OCI-LY7 (cell line): ENCODE measurements around the gene IQSEC1. TPM values are rescaled to one million over a fixed set of nuclear protein-coding genes. Genes with fewer than 3 reads are reported as not detected.

Source experiments
- BruUV-seq: library from RNA; stranded (reverse); fragments of 400-500 nt; replicated peaks from 2 replicates; lab custom pipeline; 2021; lab: Mats Ljungman, UMichigan
- CTCF ChIA-PET: fragments of 300-600 bp; sonication (Branson Sonifier 250); formaldehyde crosslinking; loops from one replicate; lab custom pipeline; 2022; ENCODE audit warnings: antibody characterized with exemption; ENCODE audit not compliant: unreplicated experiment; lab: Charles Lee
- POLR2A ChIA-PET: fragments of 300-600 bp; sonication (Branson Sonifier 250); formaldehyde crosslinking; loops from one replicate; lab custom pipeline; 2022; ENCODE audit warnings: antibody characterized with exemption; lab: Charles Lee
- DNase-seq: peaks from one replicate; pipeline ENCODE4 v3.0.0-alpha.2; 2015; ENCODE audit warnings: low spot score
- H2AFZ ChIP-seq: fragments of 200-600 bp; sonication (generic), shearing (Covaris generic); 2 replicates; pipeline ENCODE4 v1.6.1; 2014; ENCODE audit warnings: mild to moderate bottlenecking, antibody characterized with exemption, low read length, moderate library complexity
- H3K27ac ChIP-seq: fragments of 200-600 bp; sonication (generic); 2 replicates; pipeline ENCODE4 v1.5.1; 2014; ENCODE audit warnings: mixed run types, low read depth, mild to moderate bottlenecking, moderate library complexity, low read length, inconsistent platforms; ENCODE audit not compliant: poor library complexity, severe bottlenecking
- H3K36me3 ChIP-seq: fragments of 200-600 bp; sonication (generic); 2 replicates; pipeline ENCODE4 v1.6.1; 2014; ENCODE audit warnings: mild to moderate bottlenecking, antibody characterized with exemption, low read length, moderate library complexity, mixed read lengths; ENCODE audit not compliant: insufficient read depth
- H3K4me1 ChIP-seq: fragments of 200-600 bp; sonication (generic); 2 replicates; pipeline ENCODE4 v1.5.1; 2014; ENCODE audit warnings: mild to moderate bottlenecking, low read length; ENCODE audit not compliant: insufficient read depth, poor library complexity, severe bottlenecking
- H3K4me2 ChIP-seq: fragments of 200-600 bp; sonication (generic); 2 replicates; pipeline ENCODE4 v1.6.1; 2014; ENCODE audit warnings: mild to moderate bottlenecking, low read length
- H3K4me3 ChIP-seq: fragments of 200-600 bp; sonication (generic); 2 replicates; pipeline ENCODE4 v1.5.1; 2014; ENCODE audit warnings: mild to moderate bottlenecking, low read depth, low read length; ENCODE audit not compliant: poor library complexity, severe bottlenecking
- H3K79me2 ChIP-seq: fragments of 200-600 bp; sonication (generic); 2 replicates; pipeline ENCODE4 v1.6.1; 2016; ENCODE audit warnings: low read depth, mild to moderate bottlenecking, low read length, moderate library complexity, mixed read lengths; ENCODE audit not compliant: insufficient read depth
- H3K9me2 ChIP-seq: fragments of 200-600 bp; sonication (generic); 2 replicates; pipeline ENCODE4 v1.6.1; 2016; ENCODE audit warnings: mild to moderate bottlenecking, low read length, mixed read lengths; ENCODE audit not compliant: insufficient read depth
- H3K9me3 ChIP-seq: fragments of 200-600 bp; sonication (generic); 2 replicates; pipeline ENCODE4 v1.6.1; 2014; ENCODE audit warnings: mild to moderate bottlenecking, mixed run types, low read length, mixed read lengths
- H4K20me1 ChIP-seq: fragments of 200-600 bp; sonication (generic); 2 replicates; pipeline ENCODE4 v1.6.1; 2014; ENCODE audit warnings: mild to moderate bottlenecking, antibody characterized with exemption, low read length, moderate library complexity, mixed read lengths; ENCODE audit not compliant: insufficient read depth
- EZH2phosphoT487 ChIP-seq: fragments of 200-600 bp; sonication (generic); IDR thresholded peaks from 2 replicates; pipeline ENCODE4 v1.6.1; 2018; ENCODE audit warnings: low read depth, borderline replicate concordance, mild to moderate bottlenecking, mixed run types, antibody characterized with exemption, low read length, moderate library complexity, mixed read lengths
- intact Hi-C: fragments of 100-400 bp; cut with micrococcal nuclease; formaldehyde crosslinking; loops from one replicate; pipeline ENCODE4 v1.10.0; 2022; ENCODE audit not compliant: unreplicated experiment
- total RNA-seq, 2 experiments: library from RNA; depleted of rRNA in 1 of 2; stranded (reverse); fragments of >200 nt in 1 of 2; shearing (Covaris generic) in 1 of 2; gene quantifications; 2 replicates each; pipeline ENCODE4 v1.2.3, GENCODE V29; 2014 to 2022
- TF ChIP-seq, protein P1 (sequence below): fragments of 200-600 bp; sonication (generic); conservative IDR thresholded peaks from 2 replicates; pipeline ENCODE4 v1.5.1; 2014; ENCODE audit warnings: mild to moderate bottlenecking, antibody characterized with exemption, low read length, moderate library complexity, mixed read lengths

The IQSEC1 gene
- total RNA-seq, 2 experiments from 2014 or later, result 25.2 to 70.1 TPM

DNA sequence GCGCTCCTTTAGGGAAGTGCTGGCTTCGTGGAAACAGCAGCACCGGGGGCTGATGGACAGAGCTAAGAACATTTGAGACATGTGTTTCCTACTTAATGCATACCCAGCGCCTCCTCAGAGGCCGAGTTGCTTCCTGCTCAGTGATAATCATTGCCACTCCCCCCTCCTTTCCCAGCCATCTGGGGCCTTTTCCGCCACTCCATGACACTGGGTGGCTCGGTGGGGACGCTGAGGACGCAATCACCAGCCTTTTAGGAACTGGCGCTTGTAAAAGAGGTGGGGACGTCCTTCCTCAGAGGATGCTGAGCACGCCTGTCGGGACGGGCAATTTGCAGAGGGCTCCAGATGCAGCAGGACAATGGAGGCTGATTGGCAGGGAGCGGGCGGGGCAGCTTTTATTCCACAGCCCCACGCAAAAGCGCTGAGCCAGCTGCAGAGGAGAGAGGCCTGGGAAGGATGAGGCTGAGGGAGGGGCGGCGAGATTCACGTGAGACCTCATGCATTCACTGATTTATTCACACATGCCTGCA lies 22.2 kb upstream of the IQSEC1 start:
- Histone ChIP-seq H2AFZ (no peak overlapping the region), H3K27ac (no peak overlapping the region), H3K36me3 (no peaks in the 10 kb centered on the region), H3K9me2 (no peaks in the 10 kb centered on the region), H3K9me3 (no peaks in the 10 kb centered on the region), H3K4me2 (no peak overlapping the region), H3K79me2 (no peaks in the 10 kb centered on the region), H3K4me3 (no peak overlapping the region), H4K20me1 (no peaks in the 10 kb centered on the region), H3K4me1 (peaks cover 18% of the 10 kb centered on the region)
- TF ChIP-seq EZH2phosphoT487, result no peak
- TF ChIP-seq, protein P1, sequence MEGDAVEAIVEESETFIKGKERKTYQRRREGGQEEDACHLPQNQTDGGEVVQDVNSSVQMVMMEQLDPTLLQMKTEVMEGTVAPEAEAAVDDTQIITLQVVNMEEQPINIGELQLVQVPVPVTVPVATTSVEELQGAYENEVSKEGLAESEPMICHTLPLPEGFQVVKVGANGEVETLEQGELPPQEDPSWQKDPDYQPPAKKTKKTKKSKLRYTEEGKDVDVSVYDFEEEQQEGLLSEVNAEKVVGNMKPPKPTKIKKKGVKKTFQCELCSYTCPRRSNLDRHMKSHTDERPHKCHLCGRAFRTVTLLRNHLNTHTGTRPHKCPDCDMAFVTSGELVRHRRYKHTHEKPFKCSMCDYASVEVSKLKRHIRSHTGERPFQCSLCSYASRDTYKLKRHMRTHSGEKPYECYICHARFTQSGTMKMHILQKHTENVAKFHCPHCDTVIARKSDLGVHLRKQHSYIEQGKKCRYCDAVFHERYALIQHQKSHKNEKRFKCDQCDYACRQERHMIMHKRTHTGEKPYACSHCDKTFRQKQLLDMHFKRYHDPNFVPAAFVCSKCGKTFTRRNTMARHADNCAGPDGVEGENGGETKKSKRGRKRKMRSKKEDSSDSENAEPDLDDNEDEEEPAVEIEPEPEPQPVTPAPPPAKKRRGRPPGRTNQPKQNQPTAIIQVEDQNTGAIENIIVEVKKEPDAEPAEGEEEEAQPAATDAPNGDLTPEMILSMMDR, result no peak
- ChIA-PET CTCF (interaction anchor here (0.6 kb wide), 1 partner anchor 12 kb away, joined by 3 read pairs; no protein-coding TSS in a partner anchor), POLR2A (interaction anchor here (0.6 kb wide), 1 partner anchor 197 kb away, joined by 3 read pairs; no protein-coding TSS in a partner anchor)
- DNase-seq, result no peak
- BruUV-seq, result no TSS peak
- intact Hi-C loops, result loop anchor here (10.0 kb wide), 1 partner anchor 139 kb away; no protein-coding TSS in a partner anchor

DNA sequence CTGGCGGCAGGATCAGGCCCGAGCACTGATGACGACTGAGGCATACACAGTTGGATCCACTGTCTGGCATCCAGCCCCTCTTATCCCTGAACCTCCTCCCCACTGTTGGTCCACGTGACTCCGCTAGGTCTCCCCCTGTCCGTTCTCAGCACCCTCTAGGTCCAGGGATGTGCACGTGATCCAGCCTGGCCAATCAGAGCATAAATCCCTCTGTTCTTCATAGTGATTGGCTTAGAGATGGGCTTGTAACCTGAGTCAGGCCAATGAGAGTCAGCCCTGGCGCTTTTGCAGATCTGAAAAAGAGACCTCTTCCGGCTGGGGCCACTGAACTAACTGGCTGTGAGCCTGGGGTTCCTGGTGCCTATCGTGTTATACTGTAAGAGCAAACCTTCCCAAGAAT lies 20.5 kb upstream of the IQSEC1 start:
- Histone ChIP-seq H3K79me2 (no peaks in the 10 kb centered on the region), H3K4me1 (peaks cover 18% of the 10 kb centered on the region), H3K27ac (no peak overlapping the region), H3K4me3 (no peak overlapping the region), H3K9me3 (no peaks in the 10 kb centered on the region), H2AFZ (no peak overlapping the region), H3K36me3 (no peaks in the 10 kb centered on the region), H3K4me2 (no peak overlapping the region), H4K20me1 (no peaks in the 10 kb centered on the region), H3K9me2 (no peaks in the 10 kb centered on the region)
- TF ChIP-seq EZH2phosphoT487, result no peak
- TF ChIP-seq, protein P1, result no peak
- BruUV-seq, result no TSS peak
- peak; percentile 47 for DNase-seq
- intact Hi-C loops, result loop anchor here (2.0 to 10.0 kb wide), 5 partner anchors 141 to 359 kb away; no protein-coding TSS in a partner anchor
- ChIA-PET CTCF (no interaction called here), POLR2A (no interaction called here)
